CD4-positive, alpha-beta T cell treated with Interleukin-17A for 4 hours (primary cell): ENCODE measurements around the gene TREM2.
A peak's percentile ranks its signal among the peaks of the same experiment; 100 is the strongest.

Source experiments
- DNase-seq: peaks from one replicate; pipeline ENCODE4 v3.0.0-alpha.2; 2020; ENCODE audit warnings: mixed read lengths

Gene TREM2

GRCh38 chr6:41182069-41183034, 19.4 kb upstream of the TREM2 start:
- DNase-seq = peak; percentile 61

- DNase-seq = no peak
Observed at GRCh38 chr6:41181566-41181965, 18.6 kb upstream of the TREM2 start.

- DNase-seq = no peak
Observed at GRCh38 chr6:41179163-41179562, 16.2 kb upstream of the TREM2 start.

- no peak for DNase-seq
Observed at GRCh38 chr6:41177695-41178094, 14.8 kb upstream of the TREM2 start.

GRCh38 chr6:41177287-41177686, 14.4 kb upstream of the TREM2 start:
- DNase-seq = no peak

GRCh38 chr6:41176189-41176588, 13.3 kb upstream of the TREM2 start:
- no peak for DNase-seq

GRCh38 chr6:41175084-41175483, 12.2 kb upstream of the TREM2 start:
- no peak for DNase-seq

- DNase-seq = no peak
Observed at GRCh38 chr6:41174610-41175009, 11.7 kb upstream of the TREM2 start.

GRCh38 chr6:41171908-41172307, 9.0 kb upstream of the TREM2 start:
- no peak for DNase-seq

- no peak for DNase-seq
Observed at GRCh38 chr6:41170547-41171160, 7.7 kb upstream of the TREM2 start.

- DNase-seq = no peak
Observed at GRCh38 chr6:41167173-41167963, 4.5 kb upstream of the TREM2 start.

- DNase-seq = no peak
Observed at GRCh38 chr6:41164551-41165120, 1.7 kb upstream of the TREM2 start.

GRCh38 chr6:41163419-41163717, 452 bp upstream of the TREM2 start:
- DNase-seq = no peak

GRCh38 chr6:41161851-41162552, 914 bp downstream of the TREM2 start:
- no peak for DNase-seq

GRCh38 chr6:41161380-41161779, 1.5 kb downstream of the TREM2 start:
- no peak for DNase-seq

- no peak for DNase-seq
Observed at GRCh38 chr6:41160933-41161332, 2.0 kb downstream of the TREM2 start.

GRCh38 chr6:41159415-41160082, 3.4 kb downstream of the TREM2 start:
- no peak for DNase-seq

- DNase-seq = no peak
Observed at GRCh38 chr6:41157323-41157722, 5.6 kb downstream of the TREM2 start.

- DNase-seq = no peak
Observed at GRCh38 chr6:41156771-41157170, 6.1 kb downstream of the TREM2 start.

GRCh38 chr6:41156001-41156400, 6.9 kb downstream of the TREM2 start:
- DNase-seq = no peak

GRCh38 chr6:41155132-41155805, 7.6 kb downstream of the TREM2 start:
- DNase-seq = no peak
